ENCODE results near the gene GAREM2.

The GAREM2 gene

GRCh38 chr2:26187537-26188104, 14.7 kb downstream of the GAREM2 start:
- DNase-seq, result no peak

GRCh38 chr2:26189123-26189522, 16.2 kb downstream of the GAREM2 start:
- no peak for DNase-seq

GRCh38 chr2:26189751-26190150, 16.9 kb downstream of the GAREM2 start:
- no peak for DNase-seq

GRCh38 chr2:26190369-26190768, 17.5 kb downstream of the GAREM2 start:
- DNase-seq, result no peak

- no peak for DNase-seq
Observed at GRCh38 chr2:26191316-26192159, 18.6 kb downstream of the GAREM2 start.

- DNase-seq, result no peak
Observed at GRCh38 chr2:26193578-26194231, 20.8 kb downstream of the GAREM2 start.

- DNase-seq, result no peak
Observed at GRCh38 chr2:26195040-26195984, 22.4 kb downstream of the GAREM2 start.

GRCh38 chr2:26196683-26197418, 24.0 kb downstream of the GAREM2 start:
- DNase-seq, result no peak

- DNase-seq, result no peak
Observed at GRCh38 chr2:26197516-26197915, 24.6 kb downstream of the GAREM2 start.

- no peak for DNase-seq
Observed at GRCh38 chr2:26202981-26203490, 30.1 kb downstream of the GAREM2 start.

GRCh38 chr2:26203906-26204305, 31.0 kb downstream of the GAREM2 start:
- DNase-seq, result no peak

GRCh38 chr2:26212011-26212410, 39.1 kb downstream of the GAREM2 start:
- no peak for DNase-seq

- no peak for DNase-seq
Observed at GRCh38 chr2:26214759-26215158, 41.9 kb downstream of the GAREM2 start.

GRCh38 chr2:26215833-26216232, 42.9 kb downstream of the GAREM2 start:
- DNase-seq, result no peak

- no peak for DNase-seq
Observed at GRCh38 chr2:26216587-26216986, 43.7 kb downstream of the GAREM2 start.

- no peak for DNase-seq
Observed at GRCh38 chr2:26217720-26218119, 44.8 kb downstream of the GAREM2 start.

- no peak for DNase-seq
Observed at GRCh38 chr2:26223018-26223417, 50.1 kb downstream of the GAREM2 start.

GRCh38 chr2:26224095-26224494, 51.2 kb downstream of the GAREM2 start:
- DNase-seq, result no peak

GRCh38 chr2:26229595-26229994, 56.7 kb downstream of the GAREM2 start:
- no peak for DNase-seq

GRCh38 chr2:26230806-26231205, 57.9 kb downstream of the GAREM2 start:
- DNase-seq, result no peak

- no peak for DNase-seq
Observed at GRCh38 chr2:26235089-26235488, 62.2 kb downstream of the GAREM2 start.

GRCh38 chr2:26237868-26238267, 65.0 kb downstream of the GAREM2 start:
- no peak for DNase-seq
